ENCODE data around the gene NFATC2. TPM values are rescaled to one million over a fixed set of nuclear protein-coding genes. Genes with fewer than 3 reads are reported as not detected.
A peak's percentile ranks its signal among the peaks of the same experiment; 100 is the strongest.

The NFATC2 gene
- total RNA-seq, 1 donor from 2014 or later = 4.8 TPM

- H3K36me3 Mint-ChIP-seq = peaks cover 14% of the 10 kb centered on the region
- H3K4me1 Mint-ChIP-seq (ENCODE audit: unreplicated experiment) = peaks cover 32% of the 10 kb centered on the region
These were observed 89.7 kb downstream of the NFATC2 start for GRCh38 chr20:51452734-51453365.

GRCh38 chr20:51452091-51452613, 90.4 kb downstream of the NFATC2 start:
- Mint-ChIP-seq H3K4me3 (no peak overlapping the region), H3K4me1 (ENCODE audit: unreplicated experiment) (peaks cover 37% of the 10 kb centered on the region), H3K27me3 (no peaks in the 10 kb centered on the region), H3K36me3 (peaks cover 14% of the 10 kb centered on the region), H3K27ac (no peak overlapping the region), H3K9me3 (peaks cover 5% of the 10 kb centered on the region)
- DNase-seq (ENCODE audit: extremely low spot score, unreplicated experiment) = no peak
- TF ChIP-seq CTCF (conservative IDR thresholded peaks at IDR 0.05) = no peak

More at GRCh38 chr20:51452734-51453365, 89.7 kb downstream of the NFATC2 start:
- no peak overlapping the region for H3K4me3 Mint-ChIP-seq
- no peaks in the 10 kb centered on the region for H3K27me3 Mint-ChIP-seq
- TF ChIP-seq CTCF (conservative IDR thresholded peaks at IDR 0.05) = no peak
- peak overlapping the region; percentile 60 for H3K27ac Mint-ChIP-seq
- DNase-seq (ENCODE audit: extremely low spot score, unreplicated experiment) = no peak
- H3K9me3 Mint-ChIP-seq = peaks cover 5% of the 10 kb centered on the region

- no peak for TF ChIP-seq CTCF (conservative IDR thresholded peaks at IDR 0.05)
- peaks cover 37% of the 10 kb centered on the region for H3K4me1 Mint-ChIP-seq (ENCODE audit: unreplicated experiment)
- peaks cover 5% of the 10 kb centered on the region for H3K9me3 Mint-ChIP-seq
- H3K36me3 Mint-ChIP-seq = peaks cover 14% of the 10 kb centered on the region
- no peaks in the 10 kb centered on the region for H3K27me3 Mint-ChIP-seq
- H3K27ac Mint-ChIP-seq = no peak overlapping the region
- no peak for DNase-seq (ENCODE audit: extremely low spot score, unreplicated experiment)
- no peak overlapping the region for H3K4me3 Mint-ChIP-seq
These were observed 91.0 kb downstream of the NFATC2 start for GRCh38 chr20:51451484-51451883.

GRCh38 chr20:51450984-51451383, 91.5 kb downstream of the NFATC2 start:
- DNase-seq (ENCODE audit: extremely low spot score, unreplicated experiment) = no peak
- TF ChIP-seq CTCF (conservative IDR thresholded peaks at IDR 0.05) = no peak
- Mint-ChIP-seq H3K9me3 (peaks cover 5% of the 10 kb centered on the region), H3K27me3 (no peaks in the 10 kb centered on the region), H3K4me1 (ENCODE audit: unreplicated experiment) (peaks cover 40% of the 10 kb centered on the region), H3K4me3 (no peak overlapping the region), H3K27ac (no peak overlapping the region), H3K36me3 (peaks cover 14% of the 10 kb centered on the region)

- Mint-ChIP-seq H3K27ac (no peak overlapping the region), H3K36me3 (peaks cover 12% of the 10 kb centered on the region), H3K9me3 (peaks cover 5% of the 10 kb centered on the region), H3K27me3 (no peaks in the 10 kb centered on the region), H3K4me1 (ENCODE audit: unreplicated experiment) (peaks cover 44% of the 10 kb centered on the region), H3K4me3 (no peak overlapping the region)
- no peak for DNase-seq (ENCODE audit: extremely low spot score, unreplicated experiment)
- TF ChIP-seq CTCF (conservative IDR thresholded peaks at IDR 0.05) = no peak
These were observed 92.3 kb downstream of the NFATC2 start for GRCh38 chr20:51450221-51450712.
